ENCODE data around the gene ARHGAP28. TPM values are rescaled to one million over a fixed set of nuclear protein-coding genes. Genes with fewer than 3 reads are reported as not detected.

The ARHGAP28 gene
- total and polyA plus RNA-seq, 4 donors, result 9.3 to 42.6 (median 18.6) TPM

DNA sequence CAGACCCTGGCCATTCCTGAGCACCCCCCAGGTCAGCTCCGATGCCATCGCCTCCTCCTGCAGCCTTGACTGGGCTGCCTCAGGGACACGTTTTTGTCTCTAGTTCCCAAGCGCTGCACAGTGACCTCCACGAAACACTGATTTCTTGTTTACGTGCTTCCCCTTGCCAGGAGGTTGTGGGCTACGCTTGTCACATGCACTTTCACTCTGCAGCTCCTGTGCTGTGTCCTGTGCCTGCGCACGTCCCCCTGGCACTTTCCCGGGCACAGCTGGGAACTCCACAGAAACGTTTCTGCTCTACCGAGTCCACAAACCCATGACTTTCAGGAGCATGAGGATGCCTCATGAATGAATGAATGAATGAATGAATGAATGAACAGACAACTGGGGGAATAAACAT lies 227.5 kb downstream of the ARHGAP28 start:
- WGBS (ENCODE audit: insufficient coverage), result 94% methylated on average over 12 of the region's 12 CpGs
- no peaks in the 10 kb centered on the region for H3K9me3 ChIP-seq (ENCODE audit: control insufficient read depth, insufficient read depth, low read length)
- H3K27me3 ChIP-seq (ENCODE audit: control insufficient read depth, insufficient read depth, low read length), result no peaks in the 10 kb centered on the region

DNA sequence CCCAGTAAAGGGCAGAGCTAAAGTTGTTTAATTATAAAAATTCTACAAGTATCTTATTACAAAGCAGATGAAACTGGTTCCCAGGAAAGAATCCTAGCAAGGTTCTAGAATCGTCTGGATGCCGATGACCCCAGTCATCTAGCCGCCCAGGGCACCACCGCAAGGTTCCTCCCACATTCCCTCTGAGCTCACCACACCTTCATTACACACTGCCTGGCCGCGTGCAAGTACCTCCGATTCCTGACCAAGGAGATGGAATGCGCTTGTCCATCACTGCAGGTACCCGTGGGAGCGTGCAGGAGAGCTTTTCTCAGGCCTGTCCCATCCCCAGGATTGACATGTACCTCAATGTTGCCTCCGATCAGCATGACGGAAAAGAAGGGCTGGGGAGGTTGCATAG lies 229.6 kb downstream of the ARHGAP28 start:
- no peaks in the 10 kb centered on the region for H3K4me1 ChIP-seq (ENCODE audit: control insufficient read depth, insufficient read depth, low read length)
- no peak overlapping the region for H3K27ac ChIP-seq (ENCODE audit: low read depth, low read length)
- 95% methylated on average over 10 of the region's 12 CpGs for WGBS (ENCODE audit: insufficient coverage)
- no peak for DNase-seq (ENCODE audit: low read depth in 4 of 6, low spot score in 6 of 6)
- peaks cover 31% of the 10 kb centered on the region for H3K36me3 ChIP-seq (ENCODE audit: control insufficient read depth, insufficient read depth, low read length)
- H3K4me3 ChIP-seq (ENCODE audit: low read depth, low read length), result no peak overlapping the region
- no peaks in the 10 kb centered on the region for H3K27me3 ChIP-seq (ENCODE audit: control insufficient read depth, insufficient read depth, low read length)
- H3K9me3 ChIP-seq (ENCODE audit: control insufficient read depth, insufficient read depth, low read length), result no peaks in the 10 kb centered on the region

More for the DNA sequence above, 227.5 kb downstream of the ARHGAP28 start:
- DNase-seq (ENCODE audit: low read depth in 4 of 6, low spot score in 6 of 6), result no peak
- peaks cover 44% of the 10 kb centered on the region for H3K36me3 ChIP-seq (ENCODE audit: control insufficient read depth, insufficient read depth, low read length)
- no peaks in the 10 kb centered on the region for H3K4me1 ChIP-seq (ENCODE audit: control insufficient read depth, insufficient read depth, low read length)
- H3K27ac ChIP-seq (ENCODE audit: low read depth, low read length), result no peak overlapping the region
- no peak overlapping the region for H3K4me3 ChIP-seq (ENCODE audit: low read depth, low read length)

- H3K4me1 ChIP-seq (ENCODE audit: control insufficient read depth, insufficient read depth, low read length), result no peaks in the 10 kb centered on the region
- DNase-seq (ENCODE audit: low read depth in 4 of 6, low spot score in 6 of 6), result no peak
- no peaks in the 10 kb centered on the region for H3K27me3 ChIP-seq (ENCODE audit: control insufficient read depth, insufficient read depth, low read length)
- H3K36me3 ChIP-seq (ENCODE audit: control insufficient read depth, insufficient read depth, low read length), result peaks cover 27% of the 10 kb centered on the region
- H3K4me3 ChIP-seq (ENCODE audit: low read depth, low read length), result no peak overlapping the region
- no CpG with 5 or more reads among the region's 1 CpG for WGBS (ENCODE audit: insufficient coverage)
- H3K27ac ChIP-seq (ENCODE audit: low read depth, low read length), result no peak overlapping the region
- no peaks in the 10 kb centered on the region for H3K9me3 ChIP-seq (ENCODE audit: control insufficient read depth, insufficient read depth, low read length)
Observed at GRCh38 chr18:6960124-6960523, 230.6 kb downstream of the ARHGAP28 start.

- no peak overlapping the region for H3K4me3 ChIP-seq (ENCODE audit: low read depth, low read length)
- DNase-seq (ENCODE audit: low read depth in 4 of 6, low spot score in 6 of 6), result no peak
- H3K4me1 ChIP-seq (ENCODE audit: control insufficient read depth, insufficient read depth, low read length), result no peaks in the 10 kb centered on the region
- no peak overlapping the region for H3K27ac ChIP-seq (ENCODE audit: low read depth, low read length)
- H3K9me3 ChIP-seq (ENCODE audit: control insufficient read depth, insufficient read depth, low read length), result no peaks in the 10 kb centered on the region
- H3K36me3 ChIP-seq (ENCODE audit: control insufficient read depth, insufficient read depth, low read length), result peaks cover 22% of the 10 kb centered on the region
- no peaks in the 10 kb centered on the region for H3K27me3 ChIP-seq (ENCODE audit: control insufficient read depth, insufficient read depth, low read length)
- 95% methylated on average over 2 of the region's 2 CpGs for WGBS (ENCODE audit: insufficient coverage)
Observed at GRCh38 chr18:6960656-6961055, 231.1 kb downstream of the ARHGAP28 start.

- Histone ChIP-seq H3K9me3 (ENCODE audit: control insufficient read depth, insufficient read depth, low read length) (no peaks in the 10 kb centered on the region), H3K4me3 (ENCODE audit: low read depth, low read length) (no peak overlapping the region), H3K27ac (ENCODE audit: low read depth, low read length) (no peak overlapping the region), H3K36me3 (ENCODE audit: control insufficient read depth, insufficient read depth, low read length) (peaks cover 17% of the 10 kb centered on the region), H3K27me3 (ENCODE audit: control insufficient read depth, insufficient read depth, low read length) (no peaks in the 10 kb centered on the region), H3K4me1 (ENCODE audit: control insufficient read depth, insufficient read depth, low read length) (no peaks in the 10 kb centered on the region)
- 91% methylated on average over 9 of the region's 9 CpGs for WGBS (ENCODE audit: insufficient coverage)
- no peak for DNase-seq (ENCODE audit: low read depth in 4 of 6, low spot score in 6 of 6)
Observed at GRCh38 chr18:6961331-6961730, 231.8 kb downstream of the ARHGAP28 start.

- WGBS (ENCODE audit: insufficient coverage), result 89% methylated on average over 8 of the region's 9 CpGs
- Histone ChIP-seq H3K4me1 (ENCODE audit: control insufficient read depth, insufficient read depth, low read length) (no peaks in the 10 kb centered on the region), H3K4me3 (ENCODE audit: low read depth, low read length) (no peak overlapping the region), H3K36me3 (ENCODE audit: control insufficient read depth, insufficient read depth, low read length) (peaks cover 13% of the 10 kb centered on the region), H3K27ac (ENCODE audit: low read depth, low read length) (no peak overlapping the region), H3K9me3 (ENCODE audit: control insufficient read depth, insufficient read depth, low read length) (no peaks in the 10 kb centered on the region), H3K27me3 (ENCODE audit: control insufficient read depth, insufficient read depth, low read length) (no peaks in the 10 kb centered on the region)
- DNase-seq (ENCODE audit: low read depth in 4 of 6, low spot score in 6 of 6), result no peak
Observed at GRCh38 chr18:6962571-6963451, 233.3 kb downstream of the ARHGAP28 start.

GRCh38 chr18:6963452-6964097 lies 234.1 kb downstream of the ARHGAP28 start:
- DNase-seq (ENCODE audit: low read depth in 4 of 6, low spot score in 6 of 6), result no peak
- H3K27me3 ChIP-seq (ENCODE audit: control insufficient read depth, insufficient read depth, low read length), result no peaks in the 10 kb centered on the region
- H3K36me3 ChIP-seq (ENCODE audit: control insufficient read depth, insufficient read depth, low read length), result peaks cover 19% of the 10 kb centered on the region
- H3K9me3 ChIP-seq (ENCODE audit: control insufficient read depth, insufficient read depth, low read length), result no peaks in the 10 kb centered on the region
- H3K4me3 ChIP-seq (ENCODE audit: low read depth, low read length), result no peak overlapping the region
- H3K27ac ChIP-seq (ENCODE audit: low read depth, low read length), result no peak overlapping the region
- H3K4me1 ChIP-seq (ENCODE audit: control insufficient read depth, insufficient read depth, low read length), result no peaks in the 10 kb centered on the region
- WGBS (ENCODE audit: insufficient coverage), result 100% methylated on average over 1 of the region's 2 CpGs

Small RNA genes lying within 50 kb of the gene (small RNA-seq; reads per million reads assigned to genes)
- gene RNU6-916P (ENCODE audit: low replicate concordance), result not detected

Data from spinal cord (tissue), 10 donors.